Skeletal muscle satellite cell (primary cell): ENCODE data around the gene BEGAIN.

ENCODE experiments used
- H3K27me3 ChIP-seq: 2 replicates; pipeline ENCODE4 v1.7.0; 2013; ENCODE audit warnings: low read length; ENCODE audit not compliant: control insufficient read depth, insufficient read depth
- H3K36me3 ChIP-seq: 2 replicates; pipeline ENCODE4 v1.7.0; 2013; ENCODE audit warnings: mild to moderate bottlenecking, control low read depth, low read length; ENCODE audit not compliant: insufficient read depth
- H3K4me1 ChIP-seq: 2 replicates; pipeline ENCODE4 v1.7.0; 2013; ENCODE audit warnings: low read length; ENCODE audit not compliant: control insufficient read depth, insufficient read depth
- H3K4me2 ChIP-seq: 2 replicates; pipeline ENCODE4 v1.7.0; 2013; ENCODE audit warnings: mild to moderate bottlenecking, low read length
- H3K4me3 ChIP-seq: 2 replicates; pipeline ENCODE4 v1.7.0; 2013; ENCODE audit warnings: low read length
- H3K9ac ChIP-seq: 2 replicates; pipeline ENCODE4 v1.7.0; 2013; ENCODE audit warnings: mild to moderate bottlenecking, low read depth, low read length, moderate library complexity
- H3K9me3 ChIP-seq: replicated peaks from 2 replicates; pipeline ENCODE4 v1.7.0; 2013; ENCODE audit warnings: mild to moderate bottlenecking, control low read depth, low read length

The BEGAIN gene

GRCh38 chr14:100539766-100540140, 47.5 kb downstream of the BEGAIN start:
- H3K9me3 ChIP-seq, result no peaks in the 10 kb centered on the region
- H3K4me1 ChIP-seq, result no peaks in the 10 kb centered on the region
- H3K4me3 ChIP-seq, result no peak overlapping the region
- H3K4me2 ChIP-seq, result no peak overlapping the region
- no peaks in the 10 kb centered on the region for H3K27me3 ChIP-seq
- H3K36me3 ChIP-seq, result no peaks in the 10 kb centered on the region
- no peak overlapping the region for H3K9ac ChIP-seq

GRCh38 chr14:100539003-100539660, 48.1 kb downstream of the BEGAIN start:
- no peak overlapping the region for H3K4me2 ChIP-seq
- no peaks in the 10 kb centered on the region for H3K4me1 ChIP-seq
- H3K36me3 ChIP-seq, result no peaks in the 10 kb centered on the region
- H3K27me3 ChIP-seq, result no peaks in the 10 kb centered on the region
- H3K4me3 ChIP-seq, result no peak overlapping the region
- H3K9ac ChIP-seq, result no peak overlapping the region
- H3K9me3 ChIP-seq, result no peaks in the 10 kb centered on the region

GRCh38 chr14:100538351-100539002, 48.7 kb downstream of the BEGAIN start:
- no peaks in the 10 kb centered on the region for H3K36me3 ChIP-seq
- H3K4me1 ChIP-seq, result no peaks in the 10 kb centered on the region

GRCh38 chr14:100537446-100538350, 49.5 kb downstream of the BEGAIN start:
- no peaks in the 10 kb centered on the region for H3K4me1 ChIP-seq
- no peaks in the 10 kb centered on the region for H3K27me3 ChIP-seq
- no peak overlapping the region for H3K4me2 ChIP-seq
- no peaks in the 10 kb centered on the region for H3K36me3 ChIP-seq
- H3K4me3 ChIP-seq, result no peak overlapping the region
- no peak overlapping the region for H3K9ac ChIP-seq
- no peaks in the 10 kb centered on the region for H3K9me3 ChIP-seq

More at GRCh38 chr14:100538351-100539002, 48.7 kb downstream of the BEGAIN start:
- Histone ChIP-seq H3K4me2 (no peak overlapping the region), H3K9me3 (no peaks in the 10 kb centered on the region), H3K27me3 (no peaks in the 10 kb centered on the region), H3K9ac (no peak overlapping the region), H3K4me3 (no peak overlapping the region)

GRCh38 chr14:100536721-100537445, 50.3 kb downstream of the BEGAIN start:
- no peaks in the 10 kb centered on the region for H3K9me3 ChIP-seq
- H3K36me3 ChIP-seq, result no peaks in the 10 kb centered on the region
- H3K4me1 ChIP-seq, result no peaks in the 10 kb centered on the region
- H3K9ac ChIP-seq, result no peak overlapping the region
- H3K4me2 ChIP-seq, result no peak overlapping the region
- no peaks in the 10 kb centered on the region for H3K27me3 ChIP-seq
- H3K4me3 ChIP-seq, result no peak overlapping the region

GRCh38 chr14:100536121-100536510, 51.1 kb downstream of the BEGAIN start:
- H3K36me3 ChIP-seq, result no peaks in the 10 kb centered on the region
- H3K9me3 ChIP-seq, result no peaks in the 10 kb centered on the region
- H3K9ac ChIP-seq, result no peak overlapping the region
- H3K27me3 ChIP-seq, result no peaks in the 10 kb centered on the region
- no peaks in the 10 kb centered on the region for H3K4me1 ChIP-seq
- no peak overlapping the region for H3K4me3 ChIP-seq
- no peak overlapping the region for H3K4me2 ChIP-seq

GRCh38 chr14:100535287-100536120, 51.7 kb downstream of the BEGAIN start:
- Histone ChIP-seq H3K4me1 (no peaks in the 10 kb centered on the region), H3K9me3 (no peaks in the 10 kb centered on the region), H3K27me3 (no peaks in the 10 kb centered on the region), H3K9ac (no peak overlapping the region), H3K4me2 (no peak overlapping the region), H3K4me3 (no peak overlapping the region), H3K36me3 (no peaks in the 10 kb centered on the region)

- Histone ChIP-seq H3K4me3 (no peak overlapping the region), H3K36me3 (no peaks in the 10 kb centered on the region), H3K27me3 (no peaks in the 10 kb centered on the region), H3K9me3 (no peaks in the 10 kb centered on the region), H3K4me2 (no peak overlapping the region), H3K9ac (no peak overlapping the region), H3K4me1 (no peaks in the 10 kb centered on the region)
Observed at GRCh38 chr14:100534528-100535286, 52.5 kb downstream of the BEGAIN start.

GRCh38 chr14:100533656-100534485, 53.3 kb downstream of the BEGAIN start:
- Histone ChIP-seq H3K4me3 (no peak overlapping the region), H3K9ac (no peak overlapping the region), H3K4me2 (no peak overlapping the region), H3K4me1 (no peaks in the 10 kb centered on the region), H3K27me3 (no peaks in the 10 kb centered on the region), H3K36me3 (no peaks in the 10 kb centered on the region), H3K9me3 (no peaks in the 10 kb centered on the region)
